SK-N-MC (cell line): ENCODE results near the gene SLC66A2.

Experiments
- EZH2 ChIP-seq: fragments of 200-600 bp; sonication (generic); IDR thresholded peaks from one replicate; pipeline ENCODE4 v1.6.1; 2017; ENCODE audit warnings: antibody characterized with exemption
- POLR2AphosphoS5 ChIP-seq: IDR thresholded peaks from 2 replicates; pipeline ENCODE4 v1.6.1; 2012; ENCODE audit warnings: mild to moderate bottlenecking, low read depth, low read length, borderline replicate concordance

- no peak for TF ChIP-seq EZH2
- TF ChIP-seq POLR2AphosphoS5: no peak
Measured at GRCh38 chr18:79962835-79963657, 11.6 kb upstream of the SLC66A2 start.
